PFSK-1 (cell line): ENCODE measurements around the gene UIMC1.
A peak's percentile ranks its signal among the peaks of the same experiment; 100 is the strongest.

ENCODE experiments used
- FOXP2 ChIP-seq: optimal IDR thresholded peaks from 2 replicates; pipeline ENCODE3; 2011; ENCODE audit warnings: borderline replicate concordance, control low read depth, inconsistent platforms; ENCODE audit not compliant: insufficient read depth; ENCODE audit errors: extremely low read length, extremely low read depth
- POLR2AphosphoS5 ChIP-seq: IDR thresholded peaks from 2 replicates; pipeline ENCODE4 v1.6.1; 2012; ENCODE audit warnings: low read depth, mild to moderate bottlenecking, control low read depth, low read length, moderate library complexity
- REST ChIP-seq, 2 experiments: IDR thresholded peaks; 2 replicates each; pipeline versions ENCODE4 v1.6.1 to v1.8.0; 2011 to 2012; ENCODE audit warnings: low read depth in 2 of 2, low read length in 2 of 2, control low read depth in 1 of 2, inconsistent platforms in 1 of 2, mild to moderate bottlenecking in 1 of 2, moderate library complexity in 1 of 2; ENCODE audit not compliant: insufficient read depth in 1 of 2
- SIN3A ChIP-seq: IDR thresholded peaks from 2 replicates; pipeline ENCODE4 v1.6.1; 2012; ENCODE audit warnings: mild to moderate bottlenecking, low read length, moderate library complexity, borderline replicate concordance; ENCODE audit not compliant: insufficient read depth
- TAF1 ChIP-seq: IDR thresholded peaks from 2 replicates; pipeline ENCODE4 v1.6.1; 2012; ENCODE audit warnings: low read length, control low read depth, borderline replicate concordance; ENCODE audit not compliant: insufficient read depth

GRCh38 chr5:177006265-177006972, at the start of gene UIMC1:
- TF ChIP-seq POLR2AphosphoS5 (peak; percentile 67), FOXP2 (peak; percentile 66), SIN3A (peak; percentile 50; the same call in 1 of the 2 replicates), REST (IDR thresholded peaks at IDR 0.05; ENCODE audit: insufficient read depth in 1 of 2, low read depth in 2 of 2, low read length in 2 of 2) (0 out of 4 replicates have a peak, but pooled peaks of 1 of the 2 experiments have one; percentile 9), TAF1 (peak; percentile 79; the same call in 1 of the 2 replicates)
